ENCODE data around the gene ARMH4. TPM values are rescaled to one million over a fixed set of nuclear protein-coding genes. Genes with fewer than 3 reads are reported as not detected.
"Not testable (repeated sequence)": the region's sequence is repeated elsewhere in the genome, so short reads cannot be mapped to it uniquely, and the experiment has no call there.

Gene ARMH4
- total RNA-seq, 1 donor from 2014 or later, result 3.4 TPM

- DNase-seq (ENCODE audit: low spot score), result no peak
Measured at GRCh38 chr14:58145936-58146335, 6.1 kb downstream of the ARMH4 start.

- no peak for DNase-seq (ENCODE audit: low spot score)
Measured at GRCh38 chr14:58143106-58143505, 8.9 kb downstream of the ARMH4 start.

GRCh38 chr14:58141893-58142292, 10.1 kb downstream of the ARMH4 start:
- no peak for DNase-seq (ENCODE audit: low spot score)

- no peak for DNase-seq (ENCODE audit: low spot score)
Measured at GRCh38 chr14:58138714-58139482, 13.1 kb downstream of the ARMH4 start.

GRCh38 chr14:58138031-58138713, 13.8 kb downstream of the ARMH4 start:
- DNase-seq (ENCODE audit: low spot score), result no peak

- no peak for DNase-seq (ENCODE audit: low spot score)
Measured at GRCh38 chr14:58133739-58134138, 18.3 kb downstream of the ARMH4 start.

GRCh38 chr14:58131386-58131785, 20.6 kb downstream of the ARMH4 start:
- DNase-seq (ENCODE audit: low spot score), result no peak

- DNase-seq (ENCODE audit: low spot score), result no peak
Measured at GRCh38 chr14:58130116-58130782, 21.8 kb downstream of the ARMH4 start.

- DNase-seq (ENCODE audit: low spot score), result no peak
Measured at GRCh38 chr14:58129208-58129607, 22.8 kb downstream of the ARMH4 start.

- no peak for DNase-seq (ENCODE audit: low spot score)
Measured at GRCh38 chr14:58128416-58128815, 23.6 kb downstream of the ARMH4 start.

- not testable (repeated sequence) for DNase-seq (ENCODE audit: low spot score)
Measured at GRCh38 chr14:58122546-58122945, 29.5 kb downstream of the ARMH4 start.

GRCh38 chr14:58121530-58122186, 30.4 kb downstream of the ARMH4 start:
- no peak for DNase-seq (ENCODE audit: low spot score)

GRCh38 chr14:58119381-58119780, 32.6 kb downstream of the ARMH4 start:
- DNase-seq (ENCODE audit: low spot score), result no peak

- DNase-seq (ENCODE audit: low spot score), result no peak
Measured at GRCh38 chr14:58118097-58118815, 33.8 kb downstream of the ARMH4 start.

GRCh38 chr14:58109744-58110143, 42.3 kb downstream of the ARMH4 start:
- DNase-seq (ENCODE audit: low spot score), result no peak

GRCh38 chr14:58108717-58109116, 43.3 kb downstream of the ARMH4 start:
- no peak for DNase-seq (ENCODE audit: low spot score)

- DNase-seq (ENCODE audit: low spot score), result no peak
Measured at GRCh38 chr14:58107947-58108552, 44.0 kb downstream of the ARMH4 start.

- DNase-seq (ENCODE audit: low spot score), result no peak
Measured at GRCh38 chr14:58107041-58107440, 45.0 kb downstream of the ARMH4 start.

GRCh38 chr14:58106446-58106845, 45.6 kb downstream of the ARMH4 start:
- no peak for DNase-seq (ENCODE audit: low spot score)

- no peak for DNase-seq (ENCODE audit: low spot score)
Measured at GRCh38 chr14:58104808-58105207, 47.2 kb downstream of the ARMH4 start.
